Motor neuron (in vitro differentiated cells): ENCODE measurements around the gene ASB6. TPM values are rescaled to one million over a fixed set of nuclear protein-coding genes. Genes with fewer than 3 reads are reported as not detected.
A peak's percentile ranks its signal among the peaks of the same experiment; 100 is the strongest.

ENCODE experiments used
- ATAC-seq, 8 experiments: fragments of 200-7000 bp; cut with Tn5 transposase; replicated peaks in 6 of 8; 2 replicates each; pipeline ENCODE4 v1.8.0; 2021; ENCODE audit warnings: mild to moderate bottlenecking in 8 of 8, moderate library complexity in 8 of 8
- H3K27ac ChIP-seq, 2 donors: fragments of 250-450 bp; sonication (Bioruptor Pico); 2 replicates each; pipeline ENCODE4 v1.9.0; 2021; ENCODE audit warnings: antibody characterized with exemption in 2 of 2, mild to moderate bottlenecking in 2 of 2, moderate library complexity in 1 of 2
- H3K4me1 ChIP-seq, 2 donors: fragments of 250-450 bp; sonication (Bioruptor Pico); replicated peaks in 1 of 2; 2 replicates each; pipeline ENCODE4 v1.6.1; 2021; ENCODE audit warnings: antibody characterized with exemption in 2 of 2, mild to moderate bottlenecking in 2 of 2, moderate library complexity in 1 of 2
- H3K4me3 ChIP-seq, 5 donors: fragments of 250-450 bp; sonication (Bioruptor Pico); 2 replicates each; pipeline ENCODE4 v1.9.0; 2021; ENCODE audit warnings: antibody characterized with exemption in 5 of 5, mild to moderate bottlenecking in 5 of 5, moderate library complexity in 4 of 5
- WGBS, 10 experiments: fragments of 450-650 bp; shearing (Covaris generic); methylation state at CpG; one replicate each; pipeline ENCODE4 v1.0.0; 2022; 5-methylcytosine and 5-hydroxymethylcytosine counted together
- in situ Hi-C, 9 experiments: fragments of 400-800 bp; cut with MboI; loops; one replicate each; pipeline ENCODE4 v1.15.0; 2021; ENCODE audit warnings: low sequenced_read_pairs in 9 of 9, low pct_unique_long_range_greater_than_20kb in 2 of 9; ENCODE audit not compliant: unreplicated experiment in 9 of 9
- total RNA-seq, 8 experiments: library from RNA; unstranded; fragments of 300-600 nt; gene quantifications; 2 replicates each; pipeline versions ENCODE4 v1.2.3 to v1.2.4, GENCODE V29; 2022

The ASB6 gene
- total RNA-seq, 8 experiments from 2014 or later = 12.0 to 44.5 (median 18.5) TPM

DNA sequence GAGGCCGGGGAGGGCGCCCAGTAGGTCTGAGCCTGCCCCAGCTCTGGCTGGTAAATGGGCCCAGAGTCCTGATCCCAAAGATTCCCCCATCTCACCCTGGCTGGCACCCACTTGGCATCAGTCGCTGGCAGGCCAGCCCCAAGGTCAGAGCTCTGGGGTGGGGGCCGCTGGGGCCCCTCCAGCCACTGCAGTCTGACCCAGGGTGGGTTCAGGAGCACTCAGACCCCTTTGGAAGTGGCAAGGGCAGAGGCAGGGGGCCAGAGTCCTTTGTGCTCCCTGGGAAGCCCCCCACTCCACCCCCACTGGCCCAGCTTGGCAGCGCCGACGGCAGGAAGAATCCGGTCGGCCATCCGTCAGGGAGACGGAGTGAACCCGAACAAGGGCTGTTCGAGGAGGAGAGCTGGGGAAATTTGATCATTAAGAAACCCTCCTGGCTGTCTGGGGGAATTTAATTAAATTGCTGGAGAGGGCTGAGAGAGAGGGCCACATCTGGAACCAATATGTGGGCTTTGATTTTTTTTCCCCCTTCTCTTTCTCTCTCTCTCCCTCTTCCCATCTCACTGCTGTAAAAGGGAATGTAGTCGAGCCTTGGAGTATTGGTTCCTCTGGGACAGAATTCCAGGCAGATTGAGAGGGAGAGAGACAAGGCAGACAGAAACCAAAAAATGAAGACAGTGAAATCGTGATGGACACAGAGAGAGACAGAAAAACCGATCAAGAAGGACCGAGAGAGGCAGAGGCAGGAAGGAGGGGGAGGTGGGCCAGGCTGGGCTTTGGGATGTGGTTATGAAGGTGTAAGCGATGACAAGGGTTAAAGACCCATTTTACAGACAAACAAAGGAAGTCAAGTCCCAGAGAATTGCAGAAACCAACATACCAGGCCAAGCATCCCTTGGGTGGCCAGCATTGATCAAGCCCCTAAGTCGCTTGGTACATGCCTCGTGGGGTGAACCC is 8.1 kb upstream of the ASB6 start:
- Histone ChIP-seq H3K4me1 (peaks cover 24 to 29% of the 10 kb centered on the region in 2 donors), H3K27ac (peak overlapping the region; percentile 39 to 59), H3K4me3 (no peak overlapping the region)
- 28 to 78% (median 61%) methylated on average over 2 to 10 of the region's 20 CpGs; no CpG with 5 or more reads in 4 of the 10 experiments for WGBS, 10 experiments
- ATAC-seq = peak in 1 of 8 experiments; percentile 54
- in situ Hi-C loops = loop anchor here in 7 of 9 experiments (10.0 to 25.0 kb wide), 2 partner anchors 135 to 137 kb away; no protein-coding TSS in a partner anchor

DNA sequence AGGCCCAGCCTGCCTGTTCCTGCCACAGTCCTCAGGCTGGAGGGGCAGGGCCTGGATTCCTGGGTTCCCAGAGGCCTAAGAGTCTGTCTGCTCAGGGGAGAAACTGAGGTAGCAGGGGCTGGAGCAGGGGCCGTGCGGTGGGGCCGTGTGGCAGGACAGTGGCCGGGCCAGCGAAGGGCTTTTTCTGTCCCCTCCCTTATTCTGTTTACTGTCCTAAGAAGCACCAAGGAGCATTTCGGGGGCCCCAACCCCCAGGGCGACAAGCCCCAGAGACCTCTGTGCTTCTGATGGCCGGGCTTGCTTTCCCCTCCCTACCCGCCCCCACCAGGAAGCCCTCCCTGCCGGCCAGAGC is 6.8 kb upstream of the ASB6 start:
- Histone ChIP-seq H3K4me1 (peaks cover 16 to 18% of the 10 kb centered on the region in 2 donors), H3K27ac (no peak overlapping the region), H3K4me3 (no peak overlapping the region)
- in situ Hi-C loops = loop anchor here in 6 of 9 experiments (10.0 to 25.0 kb wide), 2 partner anchors 136 to 139 kb away; no protein-coding TSS in a partner anchor
- no CpG with 5 or more reads among the region's 10 CpGs for WGBS, 10 experiments
- ATAC-seq = peak in 1 of 8 experiments; percentile 12

DNA sequence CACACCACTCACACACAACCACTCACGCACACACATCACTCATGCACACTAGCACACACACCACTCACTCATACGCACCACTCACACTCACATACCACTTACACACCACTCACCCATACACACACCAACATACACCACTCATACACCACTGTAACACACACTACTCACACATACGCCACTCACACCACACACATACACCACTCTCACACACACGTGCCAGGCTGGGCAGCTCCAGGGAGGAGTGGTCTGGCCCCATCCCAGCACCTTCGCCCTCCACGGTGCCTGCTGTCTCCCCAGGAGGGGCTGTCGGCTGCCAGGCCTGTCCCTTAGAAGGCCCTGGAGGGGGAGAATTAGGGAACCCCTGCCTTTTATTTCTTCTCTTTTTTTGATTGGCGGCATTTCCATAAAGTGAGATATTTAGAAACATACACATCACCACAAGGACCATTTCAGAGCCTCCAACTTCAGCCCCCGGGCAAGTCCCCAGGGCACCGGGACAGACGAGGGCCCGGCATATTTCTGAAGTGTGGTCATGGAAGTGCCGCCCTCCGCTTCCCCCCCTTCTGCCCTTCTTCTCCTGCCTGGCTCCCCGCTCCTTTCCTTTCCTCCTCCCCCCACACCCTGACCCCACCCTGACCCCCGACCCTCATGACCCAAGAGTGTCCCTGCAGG is 6.3 kb upstream of the ASB6 start:
- in situ Hi-C loops = loop anchor here in 6 of 9 experiments (10.0 to 25.0 kb wide), 2 partner anchors 137 to 139 kb away; no protein-coding TSS in a partner anchor
- Histone ChIP-seq H3K27ac (peak overlapping the region in 1 of 2 donors; percentile 2), H3K4me3 (no peak overlapping the region), H3K4me1 (peaks cover 12 to 17% of the 10 kb centered on the region in 2 donors)
- 70 to 80% methylated on average over 2 of the region's 16 CpGs; no CpG with 5 or more reads in 8 of the 10 experiments for WGBS, 10 experiments
- ATAC-seq = peak in 3 of 8 experiments; percentile 10 to 18 (median 11)

DNA sequence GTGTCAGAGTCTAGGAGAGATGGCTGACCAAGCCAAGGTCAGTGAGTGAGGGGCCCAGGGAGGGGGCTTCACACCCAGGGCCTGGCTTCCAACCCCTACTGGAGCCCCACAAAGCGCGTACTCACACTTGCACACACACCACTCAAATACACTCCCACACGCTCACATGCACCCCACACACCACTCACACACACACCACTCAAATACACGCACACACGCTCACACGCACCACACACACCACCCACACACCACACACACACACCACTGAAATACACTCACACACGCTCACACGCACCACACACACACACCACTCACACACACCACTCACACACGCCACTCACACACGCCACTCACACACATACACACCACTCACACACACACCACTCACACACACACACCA is 5.7 kb upstream of the ASB6 start:
- Histone ChIP-seq H3K27ac (no peak overlapping the region), H3K4me3 (no peak overlapping the region), H3K4me1 (peaks cover 12 to 18% of the 10 kb centered on the region in 2 donors)
- no peak for ATAC-seq
- WGBS, 10 experiments = 88% methylated on average over 5 of the region's 10 CpGs; no CpG with 5 or more reads in 9 of the 10 experiments
- in situ Hi-C loops = loop anchor here in 6 of 9 experiments (10.0 to 25.0 kb wide), 2 partner anchors 137 to 140 kb away; no protein-coding TSS in a partner anchor

DNA sequence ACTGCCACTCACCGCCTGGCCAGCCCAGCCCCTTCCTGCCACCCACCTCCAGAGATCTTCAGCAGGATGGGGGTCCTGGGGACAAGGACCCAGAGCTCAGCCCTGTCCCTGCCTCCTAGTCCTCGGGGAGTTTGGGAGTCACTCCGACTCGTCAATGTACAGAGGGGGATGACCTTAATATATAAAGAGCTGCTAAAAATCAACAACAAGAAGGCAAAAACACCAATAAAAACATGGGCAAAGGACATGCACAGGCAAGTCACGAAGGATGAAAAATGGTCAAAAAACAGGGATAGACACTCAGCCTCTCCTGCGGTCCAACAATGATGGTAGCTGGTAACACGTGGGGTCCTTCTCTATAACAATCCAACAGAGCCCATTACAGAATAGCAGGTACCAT is 4.7 kb upstream of the ASB6 start:
- in situ Hi-C loops = loop anchor here in 6 of 9 experiments (10.0 to 25.0 kb wide), 2 partner anchors 138 to 141 kb away; no protein-coding TSS in a partner anchor
- WGBS, 10 experiments = 60 to 100% (median 95%) methylated on average over 1 to 6 of the region's 7 CpGs; no CpG with 5 or more reads in 2 of the 10 experiments
- Histone ChIP-seq H3K4me1 (peaks cover 12 to 21% of the 10 kb centered on the region in 2 donors), H3K4me3 (no peak overlapping the region), H3K27ac (no peak overlapping the region)
- ATAC-seq = no peak

DNA sequence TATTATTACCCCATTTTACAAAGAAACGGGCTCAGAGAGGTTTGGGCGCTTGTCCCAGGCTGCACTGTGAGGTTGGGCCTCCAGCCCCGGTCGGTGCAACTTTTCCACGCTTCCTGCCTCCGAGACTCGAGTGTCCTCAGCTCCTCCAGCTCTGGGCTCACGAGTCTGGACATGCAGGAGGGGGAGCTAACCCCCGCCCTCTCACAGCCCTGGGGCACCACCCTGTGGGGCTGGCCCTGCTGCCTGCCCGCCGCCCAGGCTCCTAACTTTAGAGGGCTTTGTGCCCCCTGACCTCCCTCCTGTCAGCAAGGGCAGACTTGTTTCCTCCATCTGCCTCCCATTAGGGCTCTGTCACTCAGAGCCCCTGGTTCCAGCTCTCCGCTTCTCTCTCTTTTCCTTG is 4.3 kb upstream of the ASB6 start:
- no peak for ATAC-seq
- no peak overlapping the region for H3K27ac ChIP-seq
- no peak overlapping the region for H3K4me3 ChIP-seq
- peaks cover 12 to 21% of the 10 kb centered on the region in 2 donors for H3K4me1 ChIP-seq
- in situ Hi-C loops = loop anchor here in 6 of 9 experiments (10.0 to 25.0 kb wide), 2 partner anchors 139 to 141 kb away; no protein-coding TSS in a partner anchor
- 61 to 100% (median 85%) methylated on average over 1 to 8 of the region's 12 CpGs; no CpG with 5 or more reads in 5 of the 10 experiments for WGBS, 10 experiments

DNA sequence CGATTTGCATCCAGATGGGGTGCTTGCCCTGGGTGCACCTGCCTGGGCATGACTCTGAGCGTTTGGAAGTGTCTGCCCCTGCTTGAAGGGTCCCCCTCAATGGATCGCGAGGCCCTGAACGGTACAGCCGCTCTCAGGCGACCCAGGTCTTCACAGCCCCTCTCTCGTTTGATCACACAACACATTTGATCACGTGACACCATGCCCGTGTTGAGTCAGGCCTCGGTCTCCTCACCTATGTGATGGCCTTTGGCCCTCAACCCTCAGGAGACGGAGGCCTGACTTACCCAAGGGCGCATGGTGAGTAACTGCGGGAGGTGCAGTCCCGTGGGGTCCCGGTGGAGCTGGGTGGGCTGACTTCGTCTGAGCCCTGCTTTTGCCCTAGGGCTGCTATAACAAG is 3.0 kb upstream of the ASB6 start:
- Histone ChIP-seq H3K4me3 (no peak overlapping the region), H3K27ac (no peak overlapping the region), H3K4me1 (peaks cover 20 to 29% of the 10 kb centered on the region in 2 donors)
- no peak for ATAC-seq
- WGBS, 10 experiments = 76 to 100% (median 90%) methylated on average over 1 to 9 of the region's 17 CpGs; no CpG with 5 or more reads in 7 of the 10 experiments
- in situ Hi-C loops = loop anchor here in 6 of 9 experiments (10.0 to 25.0 kb wide), 2 partner anchors 140 to 142 kb away; no protein-coding TSS in a partner anchor

DNA sequence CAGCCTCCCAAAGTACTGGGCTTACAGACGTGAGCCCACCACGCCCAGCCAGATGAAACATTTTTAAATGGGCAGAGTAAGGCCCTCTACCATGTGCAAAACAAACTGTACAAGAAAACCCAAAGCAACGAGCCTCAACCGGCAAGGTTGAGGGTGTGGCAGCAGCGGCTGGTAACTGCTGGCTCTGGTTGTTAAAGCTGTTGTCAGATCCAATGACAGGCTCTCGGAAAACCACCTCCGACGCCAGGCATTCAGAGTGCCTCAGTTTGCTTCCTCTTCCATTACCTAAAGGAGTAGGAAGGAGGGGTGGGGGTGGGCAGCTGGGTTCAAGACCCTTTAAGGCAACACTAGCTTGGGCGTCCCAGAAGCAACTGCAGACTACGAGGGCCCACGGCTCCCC is 2.4 kb upstream of the ASB6 start:
- Histone ChIP-seq H3K27ac (no peak overlapping the region), H3K4me3 (no peak overlapping the region), H3K4me1 (peaks cover 21 to 29% of the 10 kb centered on the region in 2 donors)
- no peak for ATAC-seq
- WGBS, 10 experiments = 32 to 83% (median 51%) methylated on average over 1 to 9 of the region's 11 CpGs; no CpG with 5 or more reads in 6 of the 10 experiments
- in situ Hi-C loops = loop anchor here in 6 of 9 experiments (10.0 to 25.0 kb wide), 2 partner anchors 140 to 143 kb away; no protein-coding TSS in a partner anchor

DNA sequence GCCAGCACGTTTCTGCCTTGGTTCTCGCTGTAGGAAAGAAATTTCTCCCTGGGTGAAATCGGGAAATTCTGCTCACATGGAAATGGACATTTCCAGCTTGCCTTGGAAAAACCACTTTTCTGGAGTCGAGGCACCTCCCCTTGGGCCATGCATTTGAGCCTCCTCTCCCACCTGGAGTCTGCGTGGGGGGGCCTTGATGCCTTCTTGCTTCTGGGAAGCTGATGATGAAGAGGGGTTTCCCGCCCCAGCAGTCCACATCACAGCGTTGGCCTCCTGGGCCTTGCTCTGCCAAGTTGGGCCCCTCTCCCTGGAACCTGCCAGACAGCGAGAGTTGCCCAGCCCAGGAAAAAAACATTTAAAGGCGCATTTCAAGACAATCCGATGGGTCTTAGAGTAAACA is 1.8 kb upstream of the ASB6 start:
- H3K27ac ChIP-seq = no peak overlapping the region
- 60 to 96% (median 82%) methylated on average over 1 to 7 of the region's 10 CpGs; no CpG with 5 or more reads in 4 of the 10 experiments for WGBS, 10 experiments
- H3K4me1 ChIP-seq = peaks cover 23 to 28% of the 10 kb centered on the region in 2 donors
- in situ Hi-C loops = loop anchor here in 6 of 9 experiments (10.0 to 25.0 kb wide), 2 partner anchors 141 to 144 kb away; no protein-coding TSS in a partner anchor
- ATAC-seq = no peak
- H3K4me3 ChIP-seq = no peak overlapping the region

DNA sequence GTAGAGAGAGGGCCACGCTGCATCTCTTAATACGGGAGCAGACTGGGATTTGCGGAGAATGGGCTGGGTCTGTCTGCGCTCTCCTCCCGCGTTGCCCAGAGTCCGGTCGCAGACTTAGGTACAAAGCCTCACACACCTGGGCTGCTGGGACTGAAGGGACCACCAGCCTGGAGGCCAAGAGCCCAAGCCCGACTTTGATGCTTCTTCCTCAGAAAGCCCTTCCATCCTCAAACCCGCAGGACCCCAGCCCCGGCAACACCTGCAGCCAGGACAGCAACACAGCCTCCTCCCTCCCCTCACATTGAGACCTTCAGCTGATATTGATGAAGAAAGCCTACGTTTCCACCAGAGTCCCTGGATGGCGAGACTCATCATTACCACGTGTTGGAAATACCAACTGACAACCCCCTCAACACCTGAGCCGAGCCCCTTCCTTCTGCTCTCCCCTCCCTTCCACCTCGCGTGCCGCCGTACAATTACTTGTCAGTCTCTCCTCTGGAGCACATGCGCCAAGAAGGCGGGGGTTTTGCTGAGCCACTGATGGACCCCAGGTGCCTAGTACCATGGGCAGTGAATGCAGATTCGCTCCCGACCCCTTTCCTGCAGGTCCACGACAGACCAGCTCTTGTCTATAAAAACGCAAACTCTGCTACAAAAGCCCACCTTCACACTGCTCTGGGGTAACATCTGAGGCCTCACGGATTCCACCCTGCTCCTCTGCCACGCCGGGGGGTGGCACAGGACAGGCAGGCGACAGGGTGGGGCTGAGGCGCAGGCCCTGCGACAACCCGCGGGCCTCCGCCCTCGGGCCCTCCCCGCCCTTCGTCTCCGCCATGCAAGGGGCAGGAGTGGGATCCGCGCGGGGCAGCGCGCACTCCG is 841 bp downstream of the ASB6 start:
- Histone ChIP-seq H3K4me3 (peak overlapping the region; percentile 77 to 96 (median 81)), H3K4me1 (peaks cover 19 to 21% of the 10 kb centered on the region in 2 donors), H3K27ac (peak overlapping the region in 1 of 2 donors; percentile 85)
- peak in 3 of 8 experiments; percentile 1 to 10 (median 8) for ATAC-seq
- in situ Hi-C loops = loop anchor here in 6 of 9 experiments (10.0 to 25.0 kb wide), 2 partner anchors 144 to 146 kb away; no protein-coding TSS in a partner anchor
- WGBS, 10 experiments = 0 to 4% (median 0%) methylated on average over 1 to 5 of the region's 44 CpGs; no CpG with 5 or more reads in 4 of the 10 experiments

DNA sequence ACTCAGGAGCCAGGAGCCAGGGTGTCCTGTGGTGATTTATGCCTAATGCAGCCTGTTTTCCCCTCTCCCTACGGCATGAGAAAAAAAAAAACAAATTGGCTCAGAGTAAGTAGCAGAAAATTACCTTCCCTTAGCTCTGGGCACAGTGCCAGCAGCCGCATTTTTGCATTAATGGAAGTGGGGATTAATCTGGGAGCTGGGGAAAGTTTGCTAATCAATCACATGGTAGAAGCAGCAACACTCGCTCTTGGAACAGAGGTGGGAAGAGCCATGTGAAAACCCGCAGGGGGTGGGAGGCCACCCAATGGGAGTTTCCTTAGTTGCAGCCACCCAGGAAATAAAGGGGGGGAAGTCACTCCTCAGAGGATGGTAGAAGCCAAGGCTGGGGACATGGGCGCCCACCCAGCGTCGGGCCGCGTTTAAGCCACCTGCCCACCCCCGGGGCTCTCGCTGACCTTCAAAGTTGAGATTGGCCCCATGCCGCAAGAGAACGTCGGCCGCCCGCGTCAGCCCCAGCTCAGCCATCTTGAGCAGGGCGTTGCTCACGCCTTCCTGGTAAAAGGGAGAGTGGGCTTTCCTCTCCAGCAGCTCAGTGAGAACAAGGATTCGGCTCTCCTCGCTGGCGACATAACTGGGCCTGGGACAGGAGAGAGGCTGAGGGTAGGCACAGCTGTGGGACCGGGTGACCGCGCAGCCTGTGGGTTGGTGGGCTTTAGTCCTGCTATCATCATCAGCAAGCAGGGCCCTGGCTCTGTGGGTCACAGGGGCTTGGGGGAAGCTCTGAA is 1.7 kb downstream of the ASB6 start:
- H3K4me3 ChIP-seq = peak overlapping the region; percentile 77 to 96 (median 81)
- ATAC-seq = peak in 4 of 8 experiments; percentile 0 to 60 (median 8)
- 7 to 64% (median 54%) methylated on average over 2 to 18 of the region's 25 CpGs; no CpG with 5 or more reads in 3 of the 10 experiments for WGBS, 10 experiments
- no peak overlapping the region for H3K27ac ChIP-seq
- in situ Hi-C loops = loop anchor here in 6 of 9 experiments (10.0 to 25.0 kb wide), 2 partner anchors 145 to 147 kb away; no protein-coding TSS in a partner anchor
- H3K4me1 ChIP-seq = peaks cover 19 to 21% of the 10 kb centered on the region in 2 donors
